HEK293 (cell line): ENCODE data around the gene GOLGA6L7.
"Not testable (repeated sequence)": the region's sequence is repeated elsewhere in the genome, so short reads cannot be mapped to it uniquely, and the experiment has no call there.

ENCODE experiments used
- CTCF ChIP-seq: fragments of 450-650 bp; formaldehyde crosslinking; IDR thresholded peaks from 2 replicates; pipeline ENCODE4 v1.5.1; 2016; ENCODE audit warnings: missing biosample characterization, missing genetic modification characterization
- KLF16 ChIP-seq: fragments of 450-650 bp; formaldehyde crosslinking; IDR thresholded peaks from 2 replicates; pipeline ENCODE4 v1.5.1; 2017; ENCODE audit warnings: missing biosample characterization, missing genetic modification characterization
- MYNN ChIP-seq: fragments of 450-650 bp; formaldehyde crosslinking; IDR thresholded peaks from 2 replicates; pipeline ENCODE4 v1.5.1; 2016; ENCODE audit warnings: missing biosample characterization, missing genetic modification characterization, borderline replicate concordance
- PRDM4 ChIP-seq: fragments of 450-650 bp; formaldehyde crosslinking; IDR thresholded peaks from 2 replicates; pipeline ENCODE4 v1.5.1; 2017; ENCODE audit warnings: missing biosample characterization, missing genetic modification characterization
- ZNF214 ChIP-seq: fragments of 450-650 bp; formaldehyde crosslinking; IDR thresholded peaks from 2 replicates; pipeline ENCODE4 v1.5.1; 2017; ENCODE audit warnings: missing biosample characterization, mild to moderate bottlenecking, missing genetic modification characterization, borderline replicate concordance

GRCh38 chr15:28853654-28854053 lies 5.2 kb upstream of the GOLGA6L7 start:
- TF ChIP-seq CTCF; ZNF214 (tag by site-specific recombination); KLF16 (tag by site-specific recombination); MYNN; PRDM4 (tag by site-specific recombination): not testable (repeated sequence)
